SK-N-DZ (cell line): ENCODE results near the gene TFF1.
A peak's percentile ranks its signal among the peaks of the same experiment; 100 is the strongest.

Experiments used
- DNase-seq: peaks from one replicate; pipeline ENCODE4 v3.0.0-alpha.2; 2015; ENCODE audit warnings: low spot score

The TFF1 gene

GRCh38 chr21:42343963-42344510 is 22.3 kb downstream of the TFF1 start:
- no peak for DNase-seq

GRCh38 chr21:42343556-42343955 is 22.8 kb downstream of the TFF1 start:
- no peak for DNase-seq

DNA sequence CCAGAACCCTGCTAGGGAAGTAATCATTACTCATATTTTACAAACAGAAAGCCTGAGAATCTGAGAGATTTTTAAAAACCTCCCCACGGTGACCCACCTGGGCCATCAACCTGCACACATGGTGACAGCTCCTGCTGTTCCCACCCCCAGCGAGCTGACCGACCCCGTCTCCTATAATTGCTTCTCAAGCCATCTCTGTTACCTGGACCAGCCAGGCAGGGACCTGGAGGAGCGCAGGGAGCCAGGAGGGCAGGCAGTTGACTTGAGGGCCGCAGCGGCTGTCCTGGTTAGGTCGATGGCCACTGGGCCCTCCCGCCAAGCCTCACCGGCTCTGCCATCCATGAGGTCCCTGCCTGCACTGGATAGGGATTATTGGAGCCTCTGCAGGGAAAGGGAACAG is 23.2 kb downstream of the TFF1 start:
- DNase-seq = no peak

DNA sequence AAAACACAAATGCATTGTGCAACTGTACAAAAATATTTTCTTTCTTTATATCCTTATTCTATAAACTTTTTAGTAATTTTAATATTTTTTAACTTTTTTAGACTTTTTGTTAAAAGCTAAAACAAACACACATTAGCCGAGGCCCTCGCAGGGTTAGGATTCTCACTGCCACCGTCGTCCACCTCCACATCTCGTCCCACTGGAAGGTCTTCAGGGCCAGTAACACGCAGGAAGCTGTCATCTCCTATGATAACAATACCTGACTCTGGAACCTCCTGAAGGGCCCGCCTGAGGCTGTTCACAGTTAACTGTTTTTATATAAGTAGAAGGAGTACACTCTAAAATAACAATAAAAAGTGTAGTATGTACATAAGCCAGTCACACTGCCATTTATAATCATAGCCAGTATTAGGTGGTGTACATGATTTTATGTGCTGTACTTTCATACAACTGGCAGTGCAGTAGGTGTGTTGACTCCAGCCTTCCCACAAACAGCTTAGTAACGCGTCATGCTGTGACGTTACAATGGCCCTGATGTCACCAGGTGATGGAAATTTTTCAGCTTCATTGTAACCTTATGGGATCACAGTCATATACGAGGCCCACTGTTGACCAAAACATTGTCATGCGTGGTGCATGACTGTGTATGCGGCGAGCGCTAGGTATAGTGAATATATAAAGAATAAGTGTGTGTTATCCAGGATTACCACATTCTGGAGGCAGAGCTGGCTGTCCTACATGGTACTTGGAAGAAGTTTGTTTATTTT is 24.4 kb downstream of the TFF1 start:
- no peak for DNase-seq

DNA sequence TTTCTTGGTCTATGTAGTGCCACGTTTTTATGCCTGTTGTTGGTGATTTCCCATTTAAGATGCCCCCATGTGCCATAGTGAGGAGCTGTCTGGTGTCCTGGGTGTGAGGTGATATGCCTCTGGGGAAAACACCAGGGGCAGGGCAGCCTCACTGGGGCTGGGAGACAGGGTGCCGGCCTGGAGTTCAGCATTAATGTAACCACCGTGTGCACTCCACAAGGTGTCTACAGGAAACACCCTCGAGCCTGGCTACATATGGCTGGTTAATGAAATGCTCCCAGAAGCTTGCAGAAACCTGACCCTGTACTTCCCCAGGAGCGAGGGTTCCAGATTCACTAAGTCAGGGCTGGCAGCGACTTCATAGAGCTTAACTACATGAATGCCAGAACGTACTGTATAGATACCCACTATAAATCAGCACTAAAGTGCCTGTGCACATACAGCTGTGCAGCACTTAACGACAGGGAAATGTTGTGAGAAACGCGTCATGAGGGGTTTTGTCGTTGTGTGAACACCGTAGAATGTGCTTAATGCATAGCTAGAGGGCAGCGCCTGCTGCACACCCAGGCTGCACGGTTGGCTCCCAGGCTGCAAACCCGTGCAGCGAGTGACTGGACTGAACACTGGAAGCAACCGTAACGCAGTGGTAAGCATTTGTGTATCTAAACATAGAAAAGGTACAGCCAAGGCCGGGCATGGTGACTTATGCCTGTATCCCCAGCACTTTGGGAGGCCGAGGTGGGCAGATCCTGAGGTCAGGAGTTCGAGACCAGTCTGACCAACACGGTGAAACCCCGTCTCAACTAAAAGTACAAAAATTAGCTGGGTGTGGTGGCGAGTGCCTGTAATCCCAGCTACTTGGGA is 25.9 kb downstream of the TFF1 start:
- no peak for DNase-seq

DNA sequence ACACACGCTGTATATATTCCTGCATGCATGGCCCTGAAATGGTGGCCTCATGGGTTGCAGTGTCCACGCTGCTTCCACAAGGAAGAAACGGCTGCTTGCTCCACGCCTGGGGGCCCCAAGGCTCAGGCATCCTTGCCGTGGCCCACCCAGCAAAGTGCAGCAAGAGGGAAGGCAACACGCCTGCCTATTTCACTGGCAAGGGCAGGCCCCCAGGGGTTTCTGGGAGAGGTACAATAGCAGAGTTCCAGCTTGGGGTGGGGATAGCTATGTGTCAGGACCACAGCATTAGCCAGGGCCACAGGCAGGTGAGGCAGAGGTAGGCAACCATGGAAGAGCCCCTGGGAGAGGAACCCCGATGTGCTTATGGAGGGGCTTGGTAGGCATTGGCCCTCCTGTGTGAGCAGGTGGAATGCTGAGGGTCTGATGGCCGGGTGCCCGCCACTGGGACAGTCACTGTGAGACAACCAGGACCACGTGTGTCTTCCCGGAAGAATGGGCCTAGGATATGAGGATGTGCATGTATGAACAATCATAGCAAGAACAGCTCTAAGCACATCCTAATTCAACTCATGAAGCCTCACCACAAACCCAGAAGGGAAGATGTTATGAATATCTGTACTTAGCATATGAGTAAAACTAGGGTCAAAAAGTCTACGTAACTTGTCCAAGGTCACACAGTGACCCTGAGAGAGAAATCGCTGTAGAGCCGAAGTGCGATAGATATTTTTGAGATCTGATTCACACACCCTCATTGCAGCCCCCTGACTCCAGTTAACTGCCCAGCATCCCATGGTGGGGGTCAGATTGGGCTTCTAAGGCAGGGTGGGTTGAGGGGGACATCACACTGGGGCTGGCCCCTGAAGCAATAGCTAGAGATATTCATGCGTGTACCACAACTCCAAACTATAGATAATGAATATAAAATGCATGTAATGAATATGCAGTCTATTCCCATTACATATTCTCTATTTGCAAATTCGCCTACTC is 27.3 kb downstream of the TFF1 start:
- DNase-seq = no peak

DNA sequence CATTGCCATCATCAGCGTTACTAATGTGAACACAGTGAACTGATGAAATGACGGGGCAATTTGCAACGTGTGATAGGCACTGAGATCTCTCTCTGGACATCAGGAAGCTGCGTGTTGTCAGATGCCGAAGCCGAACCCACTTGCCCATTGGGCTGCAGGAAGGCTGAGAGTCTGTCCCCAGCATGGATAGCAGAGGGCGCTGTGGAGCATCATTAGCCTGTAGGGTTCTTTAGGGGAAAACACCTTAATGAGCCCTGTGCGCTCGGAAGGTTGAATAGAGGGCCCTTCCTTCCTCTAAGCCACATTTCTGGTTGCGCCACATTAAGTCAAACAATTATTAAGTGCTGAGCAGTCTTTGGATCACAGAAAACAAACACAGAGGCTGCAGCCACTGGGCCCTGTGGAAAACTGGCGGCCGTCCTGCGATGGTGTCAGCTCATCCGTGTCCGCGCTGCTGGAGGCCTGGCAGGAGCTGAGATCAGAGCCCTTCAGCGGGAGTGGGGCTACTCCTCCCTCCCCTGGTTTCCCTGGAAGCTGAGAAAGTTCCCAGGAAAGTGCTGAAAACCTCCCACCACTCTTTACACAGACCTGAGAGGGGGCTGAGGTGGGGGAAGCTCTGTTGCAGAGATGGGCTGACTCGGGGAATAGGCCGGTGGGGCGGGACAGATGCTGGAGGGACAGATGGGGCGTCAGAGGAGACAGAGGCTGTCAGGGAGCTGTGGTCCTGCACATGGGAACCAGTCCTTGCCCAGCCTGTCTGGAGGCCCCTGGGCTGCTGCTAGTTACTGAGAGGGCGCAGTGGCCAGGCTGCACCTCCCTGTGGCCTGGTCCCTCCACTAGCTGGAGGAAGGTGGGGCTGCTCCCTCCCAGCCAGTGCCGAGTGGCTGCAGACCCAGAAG is 28.3 kb downstream of the TFF1 start:
- peak; percentile 26 for DNase-seq

GRCh38 chr21:42337276-42337675 is 29.1 kb downstream of the TFF1 start:
- no peak for DNase-seq

DNA sequence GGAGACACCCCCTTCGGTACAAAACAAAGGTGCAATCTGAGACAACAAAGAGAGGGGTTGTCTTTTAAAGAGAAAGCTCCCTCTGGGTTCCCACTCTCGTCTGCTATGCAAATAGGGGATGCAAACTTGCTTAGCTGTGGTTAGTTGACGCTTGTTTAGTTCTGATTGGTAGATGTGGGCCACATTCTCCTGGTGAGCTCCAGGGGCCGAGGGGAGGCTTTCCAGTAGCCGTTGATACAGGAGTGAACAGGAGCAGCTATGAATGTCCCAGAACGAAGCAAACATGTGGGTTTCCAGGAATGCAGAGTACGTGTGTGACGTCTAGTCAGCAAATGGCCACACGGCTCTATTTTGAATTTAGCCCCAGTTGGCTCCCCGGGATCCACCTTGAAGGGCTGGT is 30.3 kb downstream of the TFF1 start:
- no peak for DNase-seq

DNA sequence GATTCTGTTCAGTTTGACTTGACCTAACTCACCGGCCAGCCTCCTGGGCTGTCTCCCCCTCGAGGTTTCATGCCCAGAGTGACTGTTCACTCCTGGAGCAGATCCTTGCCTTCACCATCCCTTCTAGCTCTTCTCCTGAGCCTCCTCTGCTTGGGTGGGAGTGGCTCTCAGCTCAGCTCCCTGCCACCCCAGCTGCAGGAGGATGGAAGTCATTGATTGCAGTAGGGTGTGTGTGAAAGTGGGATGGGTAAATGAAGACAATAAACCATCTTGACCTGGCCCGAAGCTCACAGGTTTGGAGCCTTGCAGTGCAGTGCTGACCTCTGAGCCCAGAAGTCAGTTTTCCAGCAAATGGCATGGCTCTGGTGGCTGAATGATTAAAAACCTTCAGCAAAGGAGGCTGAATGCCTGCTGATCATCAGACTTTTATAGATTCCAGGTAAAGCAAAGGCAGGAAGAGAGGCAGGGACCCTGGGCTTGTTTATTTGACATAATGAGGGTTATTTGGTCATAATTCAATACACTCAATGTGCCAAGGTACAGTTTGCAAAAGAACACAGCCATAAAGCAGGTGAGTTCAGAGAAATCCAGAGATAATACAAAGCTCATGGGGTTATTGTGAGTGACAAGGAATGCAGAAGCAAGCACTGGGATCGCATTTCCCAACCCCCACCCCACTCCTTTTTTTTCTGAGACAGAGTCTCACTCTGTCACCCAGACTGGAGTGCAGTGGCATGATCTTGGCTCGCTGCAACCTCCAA is 33.6 kb downstream of the TFF1 start:
- no peak for DNase-seq

DNA sequence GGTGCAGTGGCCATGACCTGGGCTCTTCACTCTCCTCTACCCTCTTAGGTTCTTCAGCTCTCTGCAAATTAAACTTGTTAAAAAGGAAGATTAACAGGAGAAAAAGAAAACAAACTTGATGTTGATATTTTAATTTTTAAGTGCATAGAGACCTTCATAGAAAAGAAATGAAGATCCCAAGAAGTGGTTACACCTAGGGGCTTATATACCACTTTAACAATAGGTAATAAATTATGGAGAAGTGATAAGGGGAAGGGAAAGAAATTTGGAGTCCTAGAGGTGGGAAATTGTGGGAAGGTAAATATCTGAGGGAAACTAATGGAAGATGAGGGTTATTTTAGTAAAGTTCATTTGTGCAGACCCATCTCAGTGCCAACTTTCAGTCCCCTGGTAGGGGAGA is 34.7 kb downstream of the TFF1 start:
- no peak for DNase-seq

- DNase-seq = no peak
Observed at GRCh38 chr21:42330380-42331371, 35.7 kb downstream of the TFF1 start.

GRCh38 chr21:42324896-42325295 is 41.4 kb downstream of the TFF1 start:
- DNase-seq = no peak

DNA sequence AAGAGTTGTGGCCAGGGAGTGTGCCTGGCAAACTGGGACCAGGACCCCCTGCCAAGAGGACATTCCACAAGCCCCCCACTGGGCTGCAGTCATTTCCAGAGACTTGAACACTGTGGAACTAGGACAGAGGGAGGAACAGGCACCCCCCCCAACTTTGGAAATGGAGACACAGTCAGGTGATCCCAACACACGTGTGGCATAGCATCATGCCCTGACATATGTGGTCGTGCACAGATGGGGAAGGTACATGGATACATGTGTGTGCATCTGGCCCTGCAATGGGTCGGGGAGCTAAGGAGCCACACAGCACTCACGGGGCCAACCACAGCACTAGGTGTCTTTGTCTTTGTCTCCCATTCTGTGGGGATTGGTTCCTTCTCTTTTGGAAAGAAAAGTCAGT is 44.5 kb downstream of the TFF1 start:
- DNase-seq = no peak

DNA sequence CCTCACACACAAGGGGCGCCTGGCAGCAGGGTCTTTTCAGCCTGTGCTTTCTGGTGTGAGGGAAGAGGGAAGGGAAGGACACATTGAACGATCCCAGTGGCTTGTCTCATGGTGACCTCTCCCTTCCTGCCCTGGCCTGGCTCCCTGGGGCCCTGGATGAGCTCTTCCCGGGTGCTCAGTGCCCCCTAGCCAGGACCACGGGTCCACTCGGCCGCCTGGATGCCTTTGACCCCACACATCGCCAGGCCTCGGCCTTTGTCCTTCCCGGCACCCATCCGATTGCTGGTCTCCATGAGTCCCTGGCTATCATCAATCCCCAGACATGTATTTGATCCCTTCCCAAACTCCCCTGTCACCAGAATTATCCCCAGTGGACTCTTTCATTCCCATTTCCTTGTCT is 45.1 kb downstream of the TFF1 start:
- no peak for DNase-seq

DNA sequence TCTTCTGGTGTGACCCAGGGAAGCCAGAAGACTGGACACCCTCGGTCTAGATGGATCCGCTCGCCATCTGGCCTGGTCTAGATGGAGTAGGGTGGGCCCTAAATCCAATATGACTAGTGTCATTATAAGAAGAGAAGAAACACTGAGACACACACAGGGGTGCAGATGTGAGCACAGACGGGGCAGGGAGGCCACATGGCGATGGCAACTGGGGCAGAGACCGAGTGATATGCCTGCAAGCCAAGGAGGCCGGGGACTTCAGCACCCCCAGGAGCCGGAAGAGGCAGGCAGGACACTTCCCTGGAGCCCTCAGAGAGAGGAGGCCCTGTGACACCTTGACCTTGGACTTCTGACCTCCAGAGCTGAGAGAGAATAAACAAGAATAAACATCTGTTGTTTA is 45.5 kb downstream of the TFF1 start:
- DNase-seq = no peak

- DNase-seq = no peak
Observed at GRCh38 chr21:42319851-42320572, 46.3 kb downstream of the TFF1 start.

- DNase-seq = no peak
Observed at GRCh38 chr21:42319376-42319775, 47.0 kb downstream of the TFF1 start.
